HepG2 (cell line): Measurements from ENCODE around the gene AXIN2. TPM values are rescaled to one million over a fixed set of nuclear protein-coding genes. Genes with fewer than 3 reads are reported as not detected.
A peak's percentile ranks its signal among the peaks of the same experiment; 100 is the strongest.

Experiments used
- ATAD3A ChIP-seq: sonication (generic); formaldehyde crosslinking; IDR thresholded peaks from 2 replicates; pipeline ENCODE4 v1.4.0; 2020; ENCODE audit warnings: missing genetic modification reagents
- DRAP1 ChIP-seq: IDR thresholded peaks from 2 replicates; pipeline ENCODE4 v1.6.1; 2016; ENCODE audit warnings: missing genetic modification reagents, missing compliant biosample characterization
- GATA4 ChIP-seq: sonication (generic); IDR thresholded peaks from 2 replicates; pipeline ENCODE4 v1.6.1; 2016; ENCODE audit warnings: antibody characterized with exemption, low read depth, borderline replicate concordance
- GFI1 ChIP-seq: sonication (generic); formaldehyde crosslinking; IDR thresholded peaks from 2 replicates; pipeline ENCODE4 v1.5.0; 2020; ENCODE audit warnings: missing genetic modification reagents, mild to moderate bottlenecking, borderline replicate concordance
- HMG20B ChIP-seq: conservative IDR thresholded peaks from 2 replicates; pipeline ENCODE4 v1.6.1; 2016; ENCODE audit warnings: missing genetic modification reagents, missing compliant biosample characterization
- HNF1B ChIP-seq: sonication (generic); formaldehyde crosslinking; IDR thresholded peaks from 2 replicates; pipeline ENCODE4 v1.5.1; 2020; ENCODE audit warnings: mild to moderate bottlenecking, moderate library complexity, missing genetic modification reagents
- KLF13 ChIP-seq: sonication (generic); formaldehyde crosslinking; IDR thresholded peaks from 2 replicates; pipeline ENCODE4 v1.4.0; 2020; ENCODE audit warnings: mild to moderate bottlenecking, missing genetic modification reagents
- MXI1 ChIP-seq: IDR thresholded peaks from 3 replicates; pipeline ENCODE4 v1.6.1; 2012; ENCODE audit warnings: low read depth, low read length, inconsistent platforms, borderline replicate concordance
- NR2F6 ChIP-seq, 2 experiments: IDR thresholded peaks; 2 replicates each; pipeline ENCODE4 v1.6.1; 2016; ENCODE audit warnings: antibody characterized with exemption in 1 of 2, mild to moderate bottlenecking in 1 of 2
- PATZ1 ChIP-seq: sonication (generic); formaldehyde crosslinking; IDR thresholded peaks from 2 replicates; pipeline ENCODE4 v1.4.0; 2020; ENCODE audit warnings: missing genetic modification reagents
- RNF219 ChIP-seq: sonication (generic); formaldehyde crosslinking; IDR thresholded peaks from 2 replicates; pipeline ENCODE4 v1.5.0; 2020; ENCODE audit warnings: mild to moderate bottlenecking, missing genetic modification reagents
- SNRNP70 ChIP-seq: fragments of 200-400 bp; formaldehyde crosslinking; IDR thresholded peaks from 2 replicates; pipeline ENCODE4 v1.6.1; 2017; ENCODE audit warnings: mild to moderate bottlenecking, low read depth, low read length, moderate library complexity
- TFDP2 ChIP-seq: sonication (generic); formaldehyde crosslinking; IDR thresholded peaks from 2 replicates; pipeline ENCODE4 v1.4.0; 2020; ENCODE audit warnings: missing genetic modification reagents
- TSC22D2 ChIP-seq: sonication (generic); formaldehyde crosslinking; IDR thresholded peaks from 2 replicates; pipeline ENCODE4 v1.5.1; 2020; ENCODE audit warnings: missing genetic modification reagents, mild to moderate bottlenecking, borderline replicate concordance
- ZNF143 ChIP-seq: sonication (generic); formaldehyde crosslinking; IDR thresholded peaks from 2 replicates; pipeline ENCODE4 v1.4.0; 2020; ENCODE audit warnings: missing genetic modification reagents
- ZNF230 ChIP-seq: sonication (generic); formaldehyde crosslinking; IDR thresholded peaks from 2 replicates; pipeline ENCODE4 v1.4.0; 2020; ENCODE audit warnings: mild to moderate bottlenecking, missing genetic modification reagents
- ZNF263 ChIP-seq: sonication (generic); formaldehyde crosslinking; IDR thresholded peaks from 2 replicates; pipeline ENCODE4 v1.4.0; 2020; ENCODE audit warnings: missing genetic modification reagents
- ZNF605 ChIP-seq: sonication (generic); formaldehyde crosslinking; IDR thresholded peaks from 2 replicates; pipeline ENCODE4 v1.8.0; 2022; ENCODE audit warnings: mild to moderate bottlenecking, missing genetic modification reagents
- ZNF784 ChIP-seq: sonication (generic); formaldehyde crosslinking; IDR thresholded peaks from 2 replicates; pipeline ENCODE4 v1.5.1; 2020; ENCODE audit warnings: missing genetic modification reagents, mild to moderate bottlenecking, borderline replicate concordance
- ZNF83 ChIP-seq: sonication (generic); formaldehyde crosslinking; IDR thresholded peaks from 2 replicates; pipeline ENCODE4 v1.4.0; 2020; ENCODE audit warnings: missing genetic modification reagents, mild to moderate bottlenecking, borderline replicate concordance
- polyA plus RNA-seq, 8 experiments: library from polyadenylated mRNA; depleted of rRNA in 3 of 8; stranded (reverse) in 7 of 8; unstranded in 1 of 8; fragments of >200 nt; fragmentation: Illumina TruSeq in 4 of 8; extraction: Trizol in 4 of 8; gene quantifications; 2 replicates each; pipeline versions ENCODE4 v1.2.1 to v1.2.3, GENCODE V29; 2011 to 2016; ENCODE audit warnings: low read depth in 4 of 8, missing spikeins in 1 of 8, mixed read lengths in 1 of 8; ENCODE audit not compliant: insufficient read depth in 1 of 8
- total RNA-seq, 5 experiments: library from RNA; depleted of rRNA; stranded (reverse); fragments of >200 nt; fragmentation: Illumina TruSeq; extraction: Trizol; gene quantifications; 2 replicates each; pipeline ENCODE4 v1.2.3, GENCODE V29; 2016; ENCODE audit warnings: low read depth in 1 of 5

The AXIN2 gene
- total and polyA plus RNA-seq, 2 of the 13 experiments (the other 11 are each of a cell fraction or from before 2014, with no cell fraction given): 58.6 to 63.4 TPM

- TF ChIP-seq RNF219 (CRISPR knock-in tag): no peak
- TF ChIP-seq ZNF263 (CRISPR knock-in tag): 0 out of 2 replicates have a peak, but pooled peaks have one; percentile 12
- TF ChIP-seq ZNF83 (CRISPR knock-in tag): no peak
- TF ChIP-seq TSC22D2: no peak
- no peak for TF ChIP-seq HMG20B
- no peak; the same call in 1 of the 2 replicates for TF ChIP-seq GATA4
- no peak for TF ChIP-seq ZNF230 (CRISPR knock-in tag)
- TF ChIP-seq ATAD3A (CRISPR knock-in tag): no peak
- TF ChIP-seq KLF13 (CRISPR knock-in tag): no peak
- no peak for TF ChIP-seq GFI1 (CRISPR knock-in tag)
- no peak; the same call in 1 of the 2 replicates for TF ChIP-seq ZNF605 (CRISPR knock-in tag)
- peak; percentile 47; the same call in 1 of the 2 replicates for TF ChIP-seq PATZ1
- TF ChIP-seq HNF1B (CRISPR knock-in tag): no peak
- TF ChIP-seq ZNF143 (CRISPR knock-in tag): no peak
- TF ChIP-seq MXI1: no peak
- TF ChIP-seq SNRNP70: no peak
- TF ChIP-seq ZNF784 (CRISPR knock-in tag): no peak
- peak; percentile 47; the same call in 1 of the 2 replicates for TF ChIP-seq NR2F6 (IDR thresholded peaks at IDR 0.05)
- TF ChIP-seq NR2F6 (CRISPR knock-in tag; IDR thresholded peaks at IDR 0.05): 0 out of 2 replicates have a peak, but pooled peaks have one; percentile 46
- no peak for TF ChIP-seq DRAP1 (CRISPR knock-in tag)
- TF ChIP-seq TFDP2 (CRISPR knock-in tag): 0 out of 2 replicates have a peak, but pooled peaks have one; percentile 21
These were observed 14.2 kb downstream of the AXIN2 start (continued) for GRCh38 chr17:65547253-65547670.
